HK-2 (cell line): ENCODE data around the gene ADGRL3.

Experiments
- DNase-seq: peaks from one replicate; pipeline ENCODE4 v3.0.0-alpha.2; 2018; ENCODE audit not compliant: unreplicated experiment

Gene ADGRL3

GRCh38 chr4:61200187-61200915 lies at the start of gene ADGRL3:
Gene ADGRL3 (plus strand): TSS chr4:61200326.
- DNase-seq = no peak

- DNase-seq = no peak
Measured at GRCh38 chr4:61152433-61152832, 47.7 kb upstream of the ADGRL3 start.

DNA sequence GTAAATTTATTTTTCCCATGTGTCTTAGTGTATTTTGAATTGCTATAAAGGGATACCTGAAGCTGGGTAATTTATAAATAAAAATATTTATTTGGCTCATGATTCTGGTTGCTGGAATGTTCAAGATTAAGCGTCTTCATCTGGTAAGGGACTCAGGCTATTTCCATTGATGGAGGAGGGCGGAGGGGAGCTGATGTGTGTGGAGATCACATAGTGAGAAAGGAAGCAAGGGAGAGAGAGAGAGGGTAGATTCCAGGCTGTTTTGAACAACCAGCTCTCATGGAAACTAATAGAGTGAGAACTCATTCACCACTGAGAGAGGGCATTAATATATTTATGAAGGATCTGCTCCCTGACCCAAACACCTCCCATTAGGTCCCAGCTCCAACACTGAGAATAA lies 39.6 kb upstream of the ADGRL3 start:
- DNase-seq = no peak

- DNase-seq = no peak
Measured at GRCh38 chr4:61162116-61162515, 38.0 kb upstream of the ADGRL3 start.

- no peak for DNase-seq
Measured at GRCh38 chr4:61173799-61174198, 26.3 kb upstream of the ADGRL3 start.

GRCh38 chr4:61175495-61175894 lies 24.6 kb upstream of the ADGRL3 start:
- no peak for DNase-seq

- DNase-seq = no peak
Measured at GRCh38 chr4:61177367-61177766, 22.8 kb upstream of the ADGRL3 start.

- DNase-seq = no peak
Measured at GRCh38 chr4:61180405-61180804, 19.7 kb upstream of the ADGRL3 start.

DNA sequence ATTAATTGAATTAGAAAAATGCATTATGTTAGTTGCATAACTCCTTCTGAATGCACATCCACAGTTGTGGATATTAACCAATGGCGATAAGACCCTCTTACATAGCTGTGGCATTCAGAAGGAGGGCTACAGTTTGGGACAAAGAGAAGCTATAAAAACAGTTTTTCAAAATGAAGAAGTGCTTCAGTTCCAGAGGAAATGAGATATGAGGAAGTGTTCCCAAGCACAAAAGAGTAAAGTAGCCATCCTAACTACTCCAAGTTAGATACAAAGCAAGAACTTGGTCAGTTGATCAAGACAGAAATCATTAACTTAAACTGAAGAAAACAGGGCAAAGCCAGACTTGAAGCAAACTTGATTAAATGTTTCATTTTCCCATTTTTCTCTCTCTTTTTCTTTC lies 17.2 kb upstream of the ADGRL3 start:
- DNase-seq = no peak

GRCh38 chr4:61185288-61185687 lies 14.8 kb upstream of the ADGRL3 start:
- DNase-seq = no peak

- DNase-seq = no peak
Measured at GRCh38 chr4:61192392-61192791, 7.7 kb upstream of the ADGRL3 start.

- no peak for DNase-seq
Measured at GRCh38 chr4:61193863-61194262, 6.3 kb upstream of the ADGRL3 start.

DNA sequence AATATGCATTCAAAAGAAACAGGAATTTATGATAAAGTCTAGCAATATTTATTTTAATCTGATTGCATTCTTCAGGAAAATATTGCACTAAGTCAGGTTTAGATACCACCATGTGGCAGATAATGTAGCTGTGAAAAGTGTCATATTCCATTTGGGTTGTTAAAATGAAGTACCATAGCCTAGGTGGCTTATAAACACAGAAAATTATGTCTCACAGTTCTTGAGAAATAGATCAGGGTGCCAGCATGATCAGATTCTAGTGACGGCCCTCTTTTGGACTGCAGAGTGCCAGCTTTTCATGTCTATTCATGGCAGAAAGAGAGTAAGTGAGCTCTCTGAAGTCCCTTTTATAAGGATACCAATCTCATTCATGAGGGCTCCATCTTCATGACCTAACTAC lies 5.6 kb upstream of the ADGRL3 start:
- DNase-seq = no peak

- DNase-seq = no peak
Measured at GRCh38 chr4:61195101-61195500, 5.0 kb upstream of the ADGRL3 start.

DNA sequence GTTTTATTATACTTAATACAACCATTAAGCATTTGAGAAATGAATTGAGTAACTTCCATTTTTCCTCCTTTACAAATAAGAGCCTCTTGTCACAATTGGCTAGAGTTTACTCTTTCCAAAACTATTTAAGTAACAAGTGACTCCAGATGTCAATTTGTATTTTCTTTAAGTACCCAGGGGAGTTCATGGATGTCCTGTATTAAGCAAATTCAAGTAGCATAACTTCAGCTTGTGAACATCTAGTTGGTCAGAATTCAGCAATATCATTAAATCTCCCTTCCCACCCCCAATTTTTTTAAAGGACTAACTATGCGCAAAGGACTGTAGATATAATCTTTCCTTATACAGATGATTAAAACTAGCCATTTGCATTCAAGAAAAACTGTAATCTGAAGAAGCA lies 1.4 kb upstream of the ADGRL3 start:
- DNase-seq = no peak

DNA sequence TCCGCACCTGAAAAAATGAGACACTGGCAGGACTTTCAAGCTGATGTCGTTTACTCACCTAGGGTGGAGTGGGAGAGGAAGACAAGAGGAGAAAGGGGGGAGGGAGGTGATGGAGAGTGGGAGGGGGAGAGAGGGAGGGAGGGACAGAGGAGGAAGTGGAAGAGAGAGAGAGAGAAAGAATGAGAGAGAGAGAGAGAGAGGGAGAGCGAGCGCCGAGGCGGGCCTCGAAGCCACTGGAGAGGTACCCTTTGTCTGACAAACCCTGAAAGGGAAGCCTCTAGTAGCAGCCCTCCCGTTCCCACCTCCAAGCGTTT lies 296 bp upstream of the ADGRL3 start:
- DNase-seq = no peak

GRCh38 chr4:61200916-61201526 lies 895 bp downstream of the ADGRL3 start:
- DNase-seq = peak; percentile 39

GRCh38 chr4:61201561-61201960 lies 1.4 kb downstream of the ADGRL3 start:
- no peak for DNase-seq

GRCh38 chr4:61201961-61202637 lies 2.0 kb downstream of the ADGRL3 start:
- no peak for DNase-seq

DNA sequence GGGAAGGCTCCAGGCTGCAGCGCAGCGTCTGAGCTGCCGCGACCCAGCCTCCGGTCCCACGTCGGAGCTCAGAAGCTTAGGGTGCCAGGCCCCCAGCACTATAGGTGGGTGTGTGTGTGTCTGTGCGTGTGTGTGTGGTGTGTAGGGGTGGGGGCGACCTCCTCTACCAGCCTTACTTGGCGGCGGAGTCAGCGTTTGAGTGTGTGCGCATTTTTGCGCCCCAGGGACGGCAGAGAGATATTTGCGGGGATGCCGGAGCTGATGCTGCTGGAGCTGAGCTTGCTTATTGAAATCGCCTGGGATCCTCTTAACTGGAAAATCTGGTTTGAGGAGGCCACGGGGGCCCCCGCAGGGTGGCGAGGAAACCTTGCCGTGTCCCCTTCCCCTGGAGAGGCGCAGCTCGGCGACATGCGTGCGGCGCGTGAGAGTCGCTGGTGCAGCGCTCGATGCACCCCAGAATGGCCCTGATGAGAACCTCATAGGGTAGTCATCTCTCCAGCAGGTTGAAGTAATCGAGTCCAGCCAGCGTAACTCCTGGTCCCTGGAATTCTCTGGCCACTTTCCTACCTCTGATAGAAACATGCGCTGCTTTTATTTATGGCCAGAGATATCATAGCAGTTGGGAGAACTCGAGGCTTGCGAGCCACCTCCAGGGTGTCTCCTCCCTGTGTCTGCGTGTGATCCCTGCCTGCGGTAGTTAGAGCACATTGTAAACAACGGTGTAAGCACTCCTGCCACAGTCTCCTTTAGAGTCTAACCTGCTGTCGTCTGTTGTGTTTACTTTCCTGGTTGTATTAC lies 2.7 kb downstream of the ADGRL3 start:
- DNase-seq = no peak

DNA sequence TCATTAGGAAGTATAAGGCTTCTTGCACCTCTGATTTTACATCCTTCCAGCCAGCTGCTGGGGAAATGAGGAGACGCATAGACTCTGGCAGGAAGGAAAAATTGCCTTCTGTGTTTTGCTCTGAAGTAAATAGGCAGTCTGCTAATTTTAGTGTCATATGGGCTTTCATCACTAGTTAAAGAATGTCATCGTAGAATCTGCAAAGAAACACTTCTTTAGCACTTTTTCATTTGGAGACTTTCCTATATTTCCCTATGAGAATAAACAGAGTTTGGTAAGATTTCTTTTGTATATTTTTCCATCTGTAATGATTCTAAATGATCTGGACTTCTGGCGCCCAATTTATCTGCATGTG lies 3.3 kb downstream of the ADGRL3 start:
- no peak for DNase-seq

DNA sequence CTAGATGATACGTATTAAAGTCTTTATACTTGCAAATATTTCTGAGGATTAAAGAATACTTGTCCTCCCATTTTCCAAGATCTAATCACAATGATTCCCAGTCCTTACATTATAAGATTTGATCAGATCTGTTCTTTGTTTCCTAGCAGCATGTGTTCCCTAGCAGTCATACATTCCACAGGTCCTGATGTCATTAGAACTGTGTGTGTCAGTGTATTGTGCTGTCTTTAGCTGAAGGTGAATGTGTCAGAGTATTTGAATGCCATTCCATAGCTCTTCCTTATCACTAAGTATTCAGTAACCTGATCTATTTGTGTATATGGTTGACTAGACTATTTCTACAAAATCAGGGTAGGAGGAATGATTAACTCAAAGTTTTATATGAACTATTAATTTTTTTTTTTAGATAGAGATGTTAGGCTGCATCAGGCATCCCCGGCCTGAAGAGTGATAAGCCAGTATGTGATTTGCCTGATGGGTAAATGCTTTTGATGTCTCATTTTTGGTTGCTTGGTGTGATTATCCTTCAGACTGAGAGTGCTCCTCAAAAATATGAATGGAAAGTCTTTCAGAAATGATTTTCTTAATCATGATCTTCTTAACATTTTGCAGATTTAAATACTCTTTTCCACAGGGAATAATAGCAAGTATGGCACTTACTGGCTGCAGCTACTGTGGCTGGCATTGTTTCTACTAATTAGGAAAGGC lies 4.4 kb downstream of the ADGRL3 start:
- no peak for DNase-seq
